ENCODE data around the gene WFDC9. TPM values are rescaled to one million over a fixed set of nuclear protein-coding genes. Genes with fewer than 3 reads are reported as not detected.

The WFDC9 gene
- total RNA-seq, 1 experiment from 2014 or later, result not detected

GRCh38 chr20:45630371-45630770, 713 bp downstream of the WFDC9 start:
- Histone ChIP-seq H3K27ac (ENCODE audit: insufficient read length, low read depth, low read length) (no peak overlapping the region), H2BK15ac (ENCODE audit: low read depth, low read length) (no peak overlapping the region), H3K4ac (ENCODE audit: low read depth, low read length) (no peak overlapping the region), H3K27me3 (ENCODE audit: insufficient read depth, low read length) (no peaks in the 10 kb centered on the region), H2AK5ac (ENCODE audit: insufficient read length, low read length) (no peak overlapping the region), H2BK12ac (ENCODE audit: insufficient read length, low read depth, low read length) (no peak overlapping the region), H3K4me1 (ENCODE audit: insufficient read depth, low read length) (peaks cover 3% of the 10 kb centered on the region; the same call in 1 of the 2 replicates), H2BK20ac (ENCODE audit: low read depth, low read length, poor library complexity, severe bottlenecking) (no peak overlapping the region), H4K5ac (ENCODE audit: insufficient read length, low read depth, low read length) (no peak overlapping the region), H3T11ph (ENCODE audit: low read length) (no peak overlapping the region), H3K4me2 (ENCODE audit: insufficient read depth, insufficient read length, low read length) (no peak overlapping the region), H3K23me2 (ENCODE audit: insufficient read length, low read depth, low read length, poor library complexity, severe bottlenecking) (no peaks in the 10 kb centered on the region), H3K14ac (ENCODE audit: insufficient read depth, low read length) (no peak overlapping the region), H4K8ac (replicated peaks; ENCODE audit: insufficient read length, low read depth, low read length) (no peak overlapping the region), H3K18ac (ENCODE audit: insufficient read length, low read depth, low read length) (no peak overlapping the region), H3K23ac (ENCODE audit: insufficient read length, low read depth, low read length) (no peak overlapping the region), H2AFZ (ENCODE audit: low read length) (no peak overlapping the region), H2BK120ac (ENCODE audit: low read depth, low read length, poor library complexity, severe bottlenecking) (no peak overlapping the region), H3K9ac (ENCODE audit: extremely low read depth, insufficient read length, low read length) (no peak overlapping the region), H3K79me1 (ENCODE audit: insufficient read depth, low read depth, low read length, poor library complexity, severe bottlenecking) (no peaks in the 10 kb centered on the region), H3K56ac (ENCODE audit: insufficient read length, low read depth, low read length) (no peak overlapping the region), H3K79me2 (ENCODE audit: insufficient read depth, low read length) (no peaks in the 10 kb centered on the region), H3K9me3 (ENCODE audit: control insufficient read depth, low read depth, low read length) (no peaks in the 10 kb centered on the region), H4K20me1 (ENCODE audit: control insufficient read depth, insufficient read depth, insufficient read length) (no peaks in the 10 kb centered on the region), H2BK5ac (ENCODE audit: insufficient read length, low read length) (no peak overlapping the region), H4K91ac (ENCODE audit: insufficient read length, low read depth, low read length) (no peak overlapping the region)
- Mint-ChIP-seq H3K4me3 (no peak overlapping the region), H3K27ac (no peak overlapping the region), H3K36me3 (ENCODE audit: insufficient read depth in 1 of 3, low read depth in 3 of 3) (no peaks in the 10 kb centered on the region; a peak in 1 of 7 replicates), H3K4me1 (peaks cover 2 to 4% of the 10 kb centered on the region in 2 experiments), H3K9me3 (no peaks in the 10 kb centered on the region), H3K27me3 (ENCODE audit: low read depth) (peaks cover 2% of the 10 kb centered on the region)
- DNase-seq, result no peak
- TF ChIP-seq CTCF (conservative IDR thresholded peaks at IDR 0.05), result no peak
